ENCODE measurements around the gene ADIG.

ADIG gene

DNA sequence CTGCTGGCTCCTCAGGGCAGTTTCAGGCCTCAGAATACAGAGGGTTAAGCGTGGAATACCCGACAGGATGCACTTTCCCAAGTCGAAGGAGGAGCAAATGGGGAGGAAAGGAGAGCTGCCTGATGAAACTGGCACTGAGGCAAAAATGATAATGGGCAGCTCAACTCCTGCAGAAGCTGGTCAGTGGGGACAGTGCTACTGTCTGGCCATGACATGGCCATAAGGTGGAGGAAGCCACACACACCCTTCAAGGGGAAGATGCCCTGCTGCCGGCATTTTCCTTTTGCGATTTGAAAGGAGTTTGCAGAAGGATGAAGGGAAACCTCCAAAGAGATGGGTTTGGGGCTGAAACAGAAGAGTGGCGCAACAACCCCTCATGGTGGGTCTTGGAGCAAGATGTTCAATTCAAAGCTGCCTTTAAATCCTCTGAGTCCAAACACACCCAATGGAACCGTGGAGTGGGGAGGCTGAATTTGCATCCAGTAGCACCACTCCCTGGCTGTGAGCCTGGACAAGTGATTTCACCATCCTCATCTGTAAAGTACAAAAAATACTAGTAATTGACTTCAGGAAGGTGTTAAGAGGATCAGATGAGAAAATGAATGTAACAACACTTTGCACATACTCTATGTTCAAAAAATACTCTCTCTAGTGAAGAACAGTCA lies 3.2 kb downstream of the ADIG start:
- Histone ChIP-seq H3K9ac (ENCODE audit: low read length) (no peak overlapping the region), H3K4me2 (ENCODE audit: low read depth, low read length) (no peak overlapping the region), H2AFZ (ENCODE audit: low read length) (no peak overlapping the region), H3K9me3 (replicated peaks; ENCODE audit: insufficient read depth, low read length) (no peaks in the 10 kb centered on the region), H4K20me1 (ENCODE audit: insufficient read depth, low read length) (no peaks in the 10 kb centered on the region), H3K79me2 (ENCODE audit: low read length) (no peaks in the 10 kb centered on the region), H3K27ac (ENCODE audit: low read length) (no peak overlapping the region), H3K36me3 (replicated peaks; ENCODE audit: insufficient read depth, low read length) (no peaks in the 10 kb centered on the region), H3K9me2 (replicated peaks; ENCODE audit: insufficient read depth, low read length) (no peaks in the 10 kb centered on the region), H3F3A (ENCODE audit: insufficient read depth, low read length) (no peaks in the 10 kb centered on the region), H3K4me1 (ENCODE audit: low read length) (no peaks in the 10 kb centered on the region), H3K4me3 (ENCODE audit: low read length) (no peak overlapping the region), H3K27me3 (replicated peaks; ENCODE audit: insufficient read depth, low read length) (no peaks in the 10 kb centered on the region)
- TF ChIP-seq EZH2 (optimal IDR thresholded peaks at IDR 0.05; ENCODE audit: low read depth, low read length) = no peak
- TF ChIP-seq, protein P1, sequence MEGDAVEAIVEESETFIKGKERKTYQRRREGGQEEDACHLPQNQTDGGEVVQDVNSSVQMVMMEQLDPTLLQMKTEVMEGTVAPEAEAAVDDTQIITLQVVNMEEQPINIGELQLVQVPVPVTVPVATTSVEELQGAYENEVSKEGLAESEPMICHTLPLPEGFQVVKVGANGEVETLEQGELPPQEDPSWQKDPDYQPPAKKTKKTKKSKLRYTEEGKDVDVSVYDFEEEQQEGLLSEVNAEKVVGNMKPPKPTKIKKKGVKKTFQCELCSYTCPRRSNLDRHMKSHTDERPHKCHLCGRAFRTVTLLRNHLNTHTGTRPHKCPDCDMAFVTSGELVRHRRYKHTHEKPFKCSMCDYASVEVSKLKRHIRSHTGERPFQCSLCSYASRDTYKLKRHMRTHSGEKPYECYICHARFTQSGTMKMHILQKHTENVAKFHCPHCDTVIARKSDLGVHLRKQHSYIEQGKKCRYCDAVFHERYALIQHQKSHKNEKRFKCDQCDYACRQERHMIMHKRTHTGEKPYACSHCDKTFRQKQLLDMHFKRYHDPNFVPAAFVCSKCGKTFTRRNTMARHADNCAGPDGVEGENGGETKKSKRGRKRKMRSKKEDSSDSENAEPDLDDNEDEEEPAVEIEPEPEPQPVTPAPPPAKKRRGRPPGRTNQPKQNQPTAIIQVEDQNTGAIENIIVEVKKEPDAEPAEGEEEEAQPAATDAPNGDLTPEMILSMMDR (IDR thresholded peaks at IDR 0.05; ENCODE audit: low read length) = no peak
- TF ChIP-seq EZH2phosphoT487 (IDR thresholded peaks at IDR 0.05; ENCODE audit: low read length) = no peak
- DNase-seq = no peak

DNA sequence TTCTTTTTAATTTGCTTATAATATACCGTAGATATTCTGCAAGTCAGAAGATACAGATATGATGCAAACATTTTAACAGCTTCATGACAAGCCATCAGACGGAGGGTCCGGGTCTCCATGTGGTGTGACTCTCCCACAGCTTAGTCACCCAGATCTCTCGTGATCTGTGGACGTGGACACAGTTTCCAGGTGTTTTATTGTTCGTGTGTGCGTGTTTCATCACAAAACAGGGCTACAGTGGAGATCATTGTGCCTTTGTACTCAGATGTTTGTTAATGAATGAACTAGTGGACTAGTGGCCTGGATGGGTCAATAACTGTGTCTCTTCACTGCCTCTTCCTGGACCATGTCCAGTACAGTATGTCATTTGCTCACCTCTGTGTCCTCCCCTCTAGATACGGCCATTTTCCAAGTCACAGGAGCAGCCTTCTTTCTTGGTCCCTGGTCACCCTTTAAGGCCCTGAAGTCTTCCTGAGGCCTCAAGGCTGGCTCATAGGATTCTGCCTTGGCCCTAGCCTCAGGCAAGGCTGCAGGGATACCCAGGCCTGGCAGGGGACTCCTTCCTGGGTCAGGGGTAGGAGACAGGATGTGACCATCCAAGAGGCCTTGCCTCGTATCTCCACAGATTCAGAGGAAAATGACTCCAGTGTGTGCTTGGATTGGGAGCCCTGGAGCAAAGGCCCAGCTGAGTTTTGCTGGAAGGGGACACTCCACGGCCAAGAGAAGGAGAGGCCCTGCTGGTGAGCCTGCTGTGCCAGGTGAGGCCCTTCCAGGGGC lies 4.6 kb downstream of the ADIG start:
- H3K27me3 ChIP-seq (replicated peaks; ENCODE audit: insufficient read depth, low read length) = no peaks in the 10 kb centered on the region
- no peaks in the 10 kb centered on the region for H3F3A ChIP-seq (ENCODE audit: insufficient read depth, low read length)
- no peaks in the 10 kb centered on the region for H3K9me3 ChIP-seq (replicated peaks; ENCODE audit: insufficient read depth, low read length)
- H3K4me1 ChIP-seq (ENCODE audit: low read length) = no peaks in the 10 kb centered on the region
- TF ChIP-seq, protein P1 (IDR thresholded peaks at IDR 0.05; ENCODE audit: low read length) = no peak
- TF ChIP-seq EZH2phosphoT487 (IDR thresholded peaks at IDR 0.05; ENCODE audit: low read length) (no peak), EZH2 (optimal IDR thresholded peaks at IDR 0.05; ENCODE audit: low read depth, low read length) (no peak)
- no peak overlapping the region for H3K27ac ChIP-seq (ENCODE audit: low read length)
- no peak for DNase-seq
- H3K9me2 ChIP-seq (replicated peaks; ENCODE audit: insufficient read depth, low read length) = no peaks in the 10 kb centered on the region
- no peak overlapping the region for H3K9ac ChIP-seq (ENCODE audit: low read length)
- H3K36me3 ChIP-seq (replicated peaks; ENCODE audit: insufficient read depth, low read length) = no peaks in the 10 kb centered on the region
- no peaks in the 10 kb centered on the region for H3K79me2 ChIP-seq (ENCODE audit: low read length)
- no peaks in the 10 kb centered on the region for H4K20me1 ChIP-seq (ENCODE audit: insufficient read depth, low read length)
- no peak overlapping the region for H2AFZ ChIP-seq (ENCODE audit: low read length)
- H3K4me3 ChIP-seq (ENCODE audit: low read length) = no peak overlapping the region
- H3K4me2 ChIP-seq (ENCODE audit: low read depth, low read length) = no peak overlapping the region

DNA sequence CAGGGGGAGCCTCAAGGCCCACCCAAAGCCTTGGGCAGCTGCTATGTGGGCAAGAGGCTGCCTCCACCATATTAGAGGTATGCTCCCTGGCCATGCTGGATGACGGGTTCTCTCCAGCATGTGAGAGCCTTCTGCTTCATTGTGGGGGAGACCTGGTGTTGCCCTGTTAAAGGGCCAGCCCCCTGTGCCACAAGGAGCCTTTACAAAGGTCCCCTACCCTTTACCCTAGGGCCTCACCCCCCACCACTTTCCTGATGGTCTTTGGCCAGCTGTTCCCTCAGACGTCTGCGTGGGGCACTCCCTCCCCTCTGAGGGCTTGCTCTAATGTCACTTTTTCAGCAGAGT lies 5.2 kb downstream of the ADIG start:
- Histone ChIP-seq H3F3A (ENCODE audit: insufficient read depth, low read length) (no peaks in the 10 kb centered on the region), H3K9ac (ENCODE audit: low read length) (no peak overlapping the region), H3K9me3 (replicated peaks; ENCODE audit: insufficient read depth, low read length) (no peaks in the 10 kb centered on the region), H3K9me2 (replicated peaks; ENCODE audit: insufficient read depth, low read length) (no peaks in the 10 kb centered on the region), H3K27ac (ENCODE audit: low read length) (no peak overlapping the region), H3K4me1 (ENCODE audit: low read length) (no peaks in the 10 kb centered on the region), H3K4me2 (ENCODE audit: low read depth, low read length) (no peak overlapping the region), H4K20me1 (ENCODE audit: insufficient read depth, low read length) (no peaks in the 10 kb centered on the region), H3K36me3 (replicated peaks; ENCODE audit: insufficient read depth, low read length) (no peaks in the 10 kb centered on the region), H2AFZ (ENCODE audit: low read length) (no peak overlapping the region), H3K79me2 (ENCODE audit: low read length) (no peaks in the 10 kb centered on the region), H3K4me3 (ENCODE audit: low read length) (no peak overlapping the region), H3K27me3 (replicated peaks; ENCODE audit: insufficient read depth, low read length) (no peaks in the 10 kb centered on the region)
- DNase-seq = no peak
- TF ChIP-seq EZH2phosphoT487 (IDR thresholded peaks at IDR 0.05; ENCODE audit: low read length) = no peak
- no peak for TF ChIP-seq EZH2 (optimal IDR thresholded peaks at IDR 0.05; ENCODE audit: low read depth, low read length)
- TF ChIP-seq, protein P1 (IDR thresholded peaks at IDR 0.05; ENCODE audit: low read length) = no peak

All from MM.1S (cell line).